Measurements from ENCODE around the gene DYNLT2. TPM values are rescaled to one million over a fixed set of nuclear protein-coding genes. Genes with fewer than 3 reads are reported as not detected.
A peak's percentile ranks its signal among the peaks of the same experiment; 100 is the strongest.

Gene DYNLT2
- total RNA-seq, 1 experiment from 2014 or later = 1.8 TPM

- DNase-seq = peak; percentile 15
- no peak overlapping the region for H2BK20ac ChIP-seq (ENCODE audit: low read depth, low read length, poor library complexity, severe bottlenecking)
- peaks cover 33% of the 10 kb centered on the region for H3K27me3 Mint-ChIP-seq (ENCODE audit: low read depth)
- H3K18ac ChIP-seq (ENCODE audit: insufficient read length, low read depth, low read length) = no peak overlapping the region
- H2BK12ac ChIP-seq (ENCODE audit: insufficient read length, low read depth, low read length) = no peak overlapping the region
- H3K27ac Mint-ChIP-seq = no peak overlapping the region
- H3K4me1 Mint-ChIP-seq = peaks cover 19% of the 10 kb centered on the region in 2 experiments
- no peak overlapping the region for H3K56ac ChIP-seq (ENCODE audit: insufficient read length, low read depth, low read length)
- H3K23ac ChIP-seq (ENCODE audit: insufficient read length, low read depth, low read length) = no peak overlapping the region
- H4K20me1 ChIP-seq (ENCODE audit: control insufficient read depth, insufficient read depth, insufficient read length) = no peaks in the 10 kb centered on the region
- H3K27ac ChIP-seq (ENCODE audit: insufficient read length, low read depth, low read length) = no peak overlapping the region
- no peak overlapping the region for H4K8ac ChIP-seq (replicated peaks; ENCODE audit: insufficient read length, low read depth, low read length)
- no peak overlapping the region for H3K9ac ChIP-seq (ENCODE audit: extremely low read depth, insufficient read length, low read length)
- H3K9me3 Mint-ChIP-seq = peaks cover 0 to 4% of the 10 kb centered on the region in 2 experiments; a peak in 1 of 5 replicates
- H3K14ac ChIP-seq (ENCODE audit: insufficient read depth, low read length) = no peak overlapping the region
- H3K27me3 ChIP-seq (ENCODE audit: insufficient read depth, low read length) = peaks cover 3% of the 10 kb centered on the region; the same call in 1 of the 2 replicates
- H2BK15ac ChIP-seq (ENCODE audit: low read depth, low read length) = no peak overlapping the region
- no peak overlapping the region for H2BK5ac ChIP-seq (ENCODE audit: insufficient read length, low read length)
- peaks cover 8 to 17% (median 11%) of the 10 kb centered on the region in 3 experiments for H3K36me3 Mint-ChIP-seq (ENCODE audit: insufficient read depth in 1 of 3, low read depth in 3 of 3)
- H2AK5ac ChIP-seq (ENCODE audit: insufficient read length, low read length) = no peak overlapping the region
- H4K91ac ChIP-seq (ENCODE audit: insufficient read length, low read depth, low read length) = no peak overlapping the region
- H3K4me1 ChIP-seq (ENCODE audit: insufficient read depth, low read length) = no peaks in the 10 kb centered on the region
- H3K79me2 ChIP-seq (ENCODE audit: insufficient read depth, low read length) = no peaks in the 10 kb centered on the region
- no peaks in the 10 kb centered on the region for H3K9me3 ChIP-seq (ENCODE audit: control insufficient read depth, low read depth, low read length)
- no peak overlapping the region for H2BK120ac ChIP-seq (ENCODE audit: low read depth, low read length, poor library complexity, severe bottlenecking)
- H3K23me2 ChIP-seq (ENCODE audit: insufficient read length, low read depth, low read length, poor library complexity, severe bottlenecking) = peaks cover 4% of the 10 kb centered on the region
- no peak overlapping the region for H3K4me3 Mint-ChIP-seq
- H3K4me2 ChIP-seq (ENCODE audit: insufficient read depth, insufficient read length, low read length) = no peak overlapping the region
- H4K5ac ChIP-seq (ENCODE audit: insufficient read length, low read depth, low read length) = no peak overlapping the region
- no peak overlapping the region for H3K4ac ChIP-seq (ENCODE audit: low read depth, low read length)
- no peak for TF ChIP-seq CTCF (conservative IDR thresholded peaks at IDR 0.05)
- WGBS (ENCODE audit: extremely low coverage, insufficient read length, low lambda C conversion rate) = no CpG with 5 or more reads among the region's 5 CpGs
- no peak overlapping the region for H3T11ph ChIP-seq (ENCODE audit: low read length)
- no peak overlapping the region for H2AFZ ChIP-seq (ENCODE audit: low read length)
- no peaks in the 10 kb centered on the region for H3K79me1 ChIP-seq (ENCODE audit: insufficient read depth, low read depth, low read length, poor library complexity, severe bottlenecking)
These were observed 35.0 kb upstream of the DYNLT2 start for GRCh38 chr6:169786349-169786748.
